HG03571 (cell line): ENCODE results near the gene CYP26B1.

ENCODE experiments used
- ATAC-seq: cut with Tn5 transposase; IDR thresholded peaks from one replicate; pipeline ENCODE4 v1.9.1; 2021; ENCODE audit not compliant: unreplicated experiment

CYP26B1 gene

DNA sequence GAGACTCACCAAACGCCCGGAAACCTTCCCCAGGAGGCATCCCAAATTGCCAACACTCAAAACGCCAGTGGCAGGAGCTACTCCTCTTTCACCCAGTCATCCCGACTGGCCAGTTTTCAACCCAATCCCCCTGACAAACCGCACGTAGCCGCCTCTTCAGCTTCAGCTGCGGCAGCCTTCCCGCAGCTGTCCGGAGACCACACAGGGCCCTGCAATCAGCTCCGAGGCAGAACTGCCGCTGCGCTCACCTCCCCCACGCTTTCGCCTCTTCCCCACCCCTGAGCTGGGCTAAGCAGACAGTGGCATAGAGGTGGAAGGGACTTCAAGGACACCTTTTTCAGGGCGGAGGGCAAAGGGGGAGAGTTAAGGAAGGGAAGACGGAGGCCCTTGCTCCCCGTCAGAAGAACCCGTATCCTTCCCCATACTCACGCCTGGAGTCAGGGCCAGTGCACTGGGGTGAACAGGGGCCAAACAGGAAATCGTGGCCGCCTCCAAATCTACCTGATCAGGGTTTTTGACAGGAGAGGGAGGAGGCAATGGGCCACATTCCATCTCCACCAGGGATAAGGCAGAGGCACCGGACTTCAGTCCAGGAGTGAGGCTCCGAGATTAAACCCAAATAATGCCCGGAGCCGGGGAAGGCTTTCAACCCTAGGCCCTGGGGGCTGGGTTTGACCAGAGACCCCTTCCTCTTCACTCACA, 16.9 kb downstream of the CYP26B1 start:
- no peak for ATAC-seq

GRCh38 chr2:72129681-72130340, 17.9 kb downstream of the CYP26B1 start:
- no peak for ATAC-seq

- no peak for ATAC-seq
Observed at GRCh38 chr2:72128843-72129227, 18.8 kb downstream of the CYP26B1 start.

DNA sequence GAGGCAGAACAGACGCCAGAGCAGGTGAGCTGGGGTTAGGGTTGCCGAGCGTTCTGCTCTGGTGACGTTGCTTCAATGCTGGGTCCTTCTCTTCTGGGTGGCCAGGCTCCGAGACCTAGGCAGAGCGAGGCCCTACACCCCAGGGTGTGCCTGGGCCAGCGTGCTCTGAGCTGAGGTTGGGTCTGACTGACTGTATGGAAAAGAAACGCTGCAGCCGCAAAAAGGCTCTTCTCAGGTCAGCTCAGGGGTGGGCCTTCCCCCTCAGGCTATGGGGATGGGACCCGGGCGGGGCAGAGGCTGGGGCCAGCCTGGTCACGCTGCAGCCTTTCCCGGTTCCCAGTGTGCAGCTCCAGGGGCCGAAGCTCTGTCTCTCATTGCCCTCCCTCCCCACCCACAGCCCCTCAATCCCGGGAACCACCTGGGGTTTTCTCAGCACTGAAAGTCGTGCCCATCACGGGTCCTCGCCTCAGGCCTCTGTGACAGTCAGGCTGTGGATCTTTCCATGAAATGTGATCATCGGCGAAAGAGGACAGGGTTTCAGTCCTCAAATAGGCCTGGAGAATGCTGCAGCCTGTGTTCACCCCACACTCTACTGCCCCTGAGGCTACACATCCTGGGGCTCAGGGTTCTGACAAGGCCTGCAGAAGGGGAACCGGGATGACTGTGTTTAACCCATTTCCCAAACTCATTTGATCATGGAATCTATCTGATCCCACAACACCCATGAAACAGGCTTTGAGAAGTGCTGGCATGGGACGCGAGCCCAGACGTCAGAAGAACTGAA, 19.4 kb downstream of the CYP26B1 start:
- ATAC-seq: no peak

DNA sequence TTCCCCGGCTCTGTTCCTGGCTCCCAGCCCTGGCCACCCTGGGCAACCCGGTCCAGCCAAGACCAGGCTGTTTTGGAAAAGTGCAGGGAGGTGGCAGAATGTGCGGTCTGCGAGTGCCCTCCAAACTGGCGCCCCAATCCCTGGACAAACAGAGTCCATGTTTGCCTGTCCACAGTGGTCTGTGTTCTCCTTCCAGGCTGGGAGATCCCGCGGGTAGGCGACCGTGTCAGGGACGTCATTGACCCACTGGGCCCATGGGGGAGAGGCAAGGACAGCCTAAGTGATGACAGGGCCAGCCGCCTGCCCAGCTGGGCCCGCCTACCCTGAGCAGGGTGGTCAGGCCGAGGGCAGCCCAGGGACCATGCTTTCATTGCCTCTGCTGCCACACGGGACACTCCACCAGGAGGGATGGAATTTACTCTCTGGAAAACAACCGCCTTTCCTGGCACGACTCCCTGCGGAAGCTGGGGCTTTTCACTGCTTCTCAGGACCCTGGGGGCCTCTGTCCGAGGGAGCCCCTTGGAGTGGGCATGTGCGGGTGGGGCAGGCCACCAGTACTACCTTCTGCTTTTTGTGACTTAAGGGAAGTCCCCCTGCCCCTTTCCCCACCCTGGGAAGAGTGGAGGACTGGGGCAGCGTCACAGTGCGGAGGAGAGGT, 20.1 kb downstream of the CYP26B1 start:
- no peak for ATAC-seq

DNA sequence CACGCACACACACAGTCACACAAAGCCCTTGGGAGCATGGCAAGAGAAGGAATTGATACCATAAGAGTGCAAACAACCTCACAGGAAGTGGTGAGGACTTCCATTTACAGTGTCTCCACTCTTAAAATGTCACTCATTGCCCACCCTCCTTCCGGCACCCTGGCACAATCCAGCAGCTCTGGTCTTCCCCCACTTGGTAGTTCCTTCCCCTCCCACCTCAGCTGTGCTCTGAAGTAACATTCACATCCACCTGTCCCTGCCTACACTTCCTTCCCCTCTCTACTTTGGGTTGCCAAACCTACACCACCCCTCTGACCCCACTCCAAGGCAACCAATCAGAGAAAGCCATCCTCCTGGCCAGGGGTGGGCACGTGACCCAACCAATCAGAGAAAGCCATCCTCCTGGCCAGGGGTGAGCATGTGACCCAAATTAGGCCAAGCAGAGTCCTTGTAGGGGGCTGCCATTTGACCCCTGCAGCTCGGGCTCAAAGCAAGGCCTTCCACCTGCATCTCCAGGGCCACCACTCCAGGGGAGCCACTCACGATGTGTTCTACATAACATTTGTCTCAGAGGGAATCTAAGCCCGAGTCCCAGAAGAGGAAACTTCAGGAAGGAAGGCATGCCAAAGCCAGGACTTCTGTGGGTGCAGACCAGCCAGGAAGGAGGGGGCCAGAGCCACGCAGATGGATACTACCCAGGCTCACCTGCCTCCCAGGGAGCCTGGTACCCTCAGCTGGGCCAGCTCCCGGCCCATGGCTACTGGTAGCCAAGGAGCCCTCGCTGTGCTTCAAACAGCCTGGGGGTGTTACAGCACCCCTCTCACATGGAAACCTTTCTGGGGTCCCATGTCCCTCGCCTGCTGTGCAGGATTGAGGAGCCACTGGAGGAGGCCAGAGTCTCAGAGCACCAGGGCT, 21.2 kb downstream of the CYP26B1 start:
- ATAC-seq: no peak

- ATAC-seq: no peak
Observed at GRCh38 chr2:72124376-72124775, 23.3 kb downstream of the CYP26B1 start.

GRCh38 chr2:72121153-72121552, 26.5 kb downstream of the CYP26B1 start:
- ATAC-seq: no peak

DNA sequence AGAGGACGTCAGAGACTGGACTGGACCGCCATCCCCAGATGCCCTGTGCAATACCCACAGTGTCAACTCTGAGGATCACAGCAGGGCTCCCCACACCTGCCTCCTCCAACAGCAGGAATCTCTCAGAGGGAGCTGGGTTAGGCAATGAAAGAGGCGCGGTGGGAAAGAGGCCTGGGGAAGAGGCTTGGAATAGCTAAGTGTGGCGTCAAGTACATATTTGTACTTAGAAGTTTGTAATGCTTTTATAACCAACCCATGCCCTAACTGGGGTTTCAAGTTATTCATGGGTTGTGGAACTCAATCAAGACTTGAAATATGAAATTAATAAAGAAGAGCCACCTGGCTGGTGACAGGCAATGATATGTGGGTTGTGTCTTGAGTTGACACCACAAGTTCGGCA, 28.7 kb downstream of the CYP26B1 start:
- no peak for ATAC-seq

DNA sequence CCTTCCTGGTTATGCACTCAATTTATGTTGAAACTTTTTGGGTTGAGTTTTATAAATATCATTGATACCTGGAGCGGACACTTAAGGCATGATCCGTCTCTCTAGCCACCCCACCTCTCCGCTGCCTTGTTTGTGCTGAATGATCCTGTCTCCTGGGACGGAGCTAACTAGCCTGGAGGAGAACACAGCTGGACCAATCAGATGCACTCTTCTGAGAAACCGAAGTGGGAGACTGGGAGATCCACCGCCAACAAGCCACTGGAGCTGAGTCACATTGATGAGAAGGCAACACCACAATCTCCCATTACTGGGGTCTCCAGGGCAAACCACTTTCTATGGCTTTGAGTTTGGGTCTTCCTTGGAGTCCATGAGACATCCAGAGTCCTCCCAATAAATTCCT, 29.3 kb downstream of the CYP26B1 start:
- no peak for ATAC-seq

DNA sequence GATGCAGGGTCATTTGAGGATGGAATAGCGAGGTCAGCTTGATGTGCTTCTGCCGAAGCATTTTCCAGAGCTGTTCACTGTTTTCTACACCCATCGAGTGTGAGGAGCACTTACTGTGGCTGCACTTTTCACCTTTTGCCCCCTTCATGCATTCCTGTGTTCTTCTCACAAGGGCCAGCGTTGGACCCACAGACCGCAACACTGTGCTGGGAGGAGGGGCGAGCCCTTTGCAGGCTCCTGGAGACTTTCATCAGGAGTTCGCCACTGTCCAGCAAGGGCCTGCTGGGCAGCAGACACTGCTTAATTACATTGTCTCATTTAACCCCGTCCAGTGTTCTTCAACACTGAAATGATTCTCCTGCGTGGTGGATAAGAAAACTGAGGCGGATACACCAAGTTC, 29.9 kb downstream of the CYP26B1 start:
- ATAC-seq: no peak

GRCh38 chr2:72117029-72117428, 30.6 kb downstream of the CYP26B1 start:
- no peak for ATAC-seq

GRCh38 chr2:72116081-72116533, 31.6 kb downstream of the CYP26B1 start:
- ATAC-seq: no peak

- ATAC-seq: no peak
Observed at GRCh38 chr2:72115110-72116080, 32.3 kb downstream of the CYP26B1 start.

DNA sequence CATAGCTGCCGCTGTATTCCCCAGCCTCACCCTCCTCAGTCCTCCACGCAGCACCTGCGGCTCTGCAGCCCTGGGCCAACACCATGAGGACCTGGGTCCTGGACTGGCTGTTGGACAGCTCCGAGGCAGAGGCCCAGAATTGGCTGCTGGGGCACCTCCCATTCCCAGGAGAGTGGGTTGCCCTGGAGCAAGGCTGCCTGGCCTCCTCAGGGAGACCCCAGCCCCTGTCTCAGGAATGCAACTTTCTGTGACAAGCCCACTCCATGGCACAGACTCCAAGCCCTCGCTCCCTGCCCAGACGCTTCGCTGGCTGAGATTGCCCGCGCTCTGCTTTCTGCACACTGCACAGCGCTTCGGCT, 33.0 kb downstream of the CYP26B1 start:
- no peak for ATAC-seq

GRCh38 chr2:72113847-72114692, 33.6 kb downstream of the CYP26B1 start:
- no peak for ATAC-seq

DNA sequence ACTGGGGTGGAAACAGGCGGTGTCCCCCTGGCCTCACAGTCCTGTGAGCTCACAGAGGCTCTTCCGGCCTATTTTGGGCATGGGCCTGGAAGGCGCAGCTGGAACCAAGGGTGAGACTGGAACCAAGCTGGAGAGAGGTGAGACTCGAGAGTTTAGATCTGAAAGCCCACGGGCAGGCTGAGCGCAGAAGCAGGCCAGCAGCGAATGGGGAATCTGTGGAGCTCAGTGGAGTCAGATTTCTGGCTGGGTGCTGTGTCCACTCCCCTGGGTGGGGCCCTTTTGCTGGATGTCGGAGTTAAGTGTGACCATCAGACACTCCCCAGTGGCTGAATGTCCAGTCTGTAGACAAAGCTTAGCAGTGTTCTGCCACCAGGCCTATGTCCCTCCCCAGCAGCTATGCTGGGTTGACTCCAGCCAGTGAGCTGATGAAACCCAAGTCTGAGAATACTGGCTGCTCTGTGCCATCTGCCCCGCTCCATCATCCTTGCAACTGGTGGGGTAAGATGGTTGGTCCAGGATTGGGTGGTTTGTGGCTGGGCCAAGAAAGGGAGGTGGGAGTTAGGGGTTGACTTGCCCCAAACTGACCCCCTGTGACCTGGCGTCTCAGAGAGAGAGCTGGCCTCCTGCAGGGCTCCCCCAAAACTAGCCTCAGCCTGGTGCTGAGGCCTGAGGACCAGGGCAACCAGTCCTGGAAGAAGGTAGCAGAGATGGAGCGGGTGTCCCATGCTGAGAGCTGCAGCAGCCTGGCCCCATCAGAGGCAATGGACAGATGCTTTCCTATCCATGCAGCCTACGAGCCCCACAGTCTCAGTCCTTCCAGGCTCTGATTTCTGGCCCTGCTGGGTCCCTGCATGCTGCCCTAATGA, 34.4 kb downstream of the CYP26B1 start:
- ATAC-seq: no peak
